ENCODE measurements around the gene RUNX2.

Gene RUNX2

GRCh38 chr6:45569210-45569945 lies 241.2 kb downstream of the RUNX2 start:
- DNase-seq: no peak
- no peaks in the 10 kb centered on the region for H3K9me3 ChIP-seq (ENCODE audit: control insufficient read depth, low read length)
- H3K27ac ChIP-seq (ENCODE audit: insufficient read depth, low read length, poor library complexity, severe bottlenecking): no peak overlapping the region

GRCh38 chr6:45571159-45571558 lies 243.0 kb downstream of the RUNX2 start:
- H3K4me3 ChIP-seq (ENCODE audit: insufficient read depth, low read depth, low read length, poor library complexity, severe bottlenecking): no peak overlapping the region
- H3K9me3 ChIP-seq (ENCODE audit: control insufficient read depth, low read length): no peaks in the 10 kb centered on the region
- no peak for DNase-seq
- H3K27ac ChIP-seq (ENCODE audit: insufficient read depth, low read length, poor library complexity, severe bottlenecking): no peak overlapping the region
- H3K27me3 ChIP-seq (replicated peaks; ENCODE audit: control insufficient read depth, insufficient read depth, low read length, poor library complexity, severe bottlenecking): no peaks in the 10 kb centered on the region
- H3K36me3 ChIP-seq (ENCODE audit: control insufficient read depth, insufficient read depth, low read length): no peaks in the 10 kb centered on the region
- H3K4me1 ChIP-seq (ENCODE audit: control insufficient read depth, insufficient read depth, low read length, poor library complexity, severe bottlenecking): peaks cover 5% of the 10 kb centered on the region

More at GRCh38 chr6:45569210-45569945, 241.2 kb downstream of the RUNX2 start:
- H3K4me1 ChIP-seq (ENCODE audit: control insufficient read depth, insufficient read depth, low read length, poor library complexity, severe bottlenecking): peaks cover 5% of the 10 kb centered on the region
- H3K36me3 ChIP-seq (ENCODE audit: control insufficient read depth, insufficient read depth, low read length): no peaks in the 10 kb centered on the region
- no peaks in the 10 kb centered on the region for H3K27me3 ChIP-seq (replicated peaks; ENCODE audit: control insufficient read depth, insufficient read depth, low read length, poor library complexity, severe bottlenecking)
- no peak overlapping the region for H3K4me3 ChIP-seq (ENCODE audit: insufficient read depth, low read depth, low read length, poor library complexity, severe bottlenecking)

GRCh38 chr6:45572833-45573232 lies 244.7 kb downstream of the RUNX2 start:
- H3K27me3 ChIP-seq (replicated peaks; ENCODE audit: control insufficient read depth, insufficient read depth, low read length, poor library complexity, severe bottlenecking): no peaks in the 10 kb centered on the region
- H3K4me1 ChIP-seq (ENCODE audit: control insufficient read depth, insufficient read depth, low read length, poor library complexity, severe bottlenecking): peaks cover 5% of the 10 kb centered on the region
- H3K36me3 ChIP-seq (ENCODE audit: control insufficient read depth, insufficient read depth, low read length): no peaks in the 10 kb centered on the region
- H3K9me3 ChIP-seq (ENCODE audit: control insufficient read depth, low read length): no peaks in the 10 kb centered on the region
- no peak overlapping the region for H3K4me3 ChIP-seq (ENCODE audit: insufficient read depth, low read depth, low read length, poor library complexity, severe bottlenecking)
- DNase-seq: no peak
- no peak overlapping the region for H3K27ac ChIP-seq (ENCODE audit: insufficient read depth, low read length, poor library complexity, severe bottlenecking)

GRCh38 chr6:45574014-45574461 lies 245.9 kb downstream of the RUNX2 start:
- Histone ChIP-seq H3K4me3 (ENCODE audit: insufficient read depth, low read depth, low read length, poor library complexity, severe bottlenecking) (no peak overlapping the region), H3K27me3 (replicated peaks; ENCODE audit: control insufficient read depth, insufficient read depth, low read length, poor library complexity, severe bottlenecking) (no peaks in the 10 kb centered on the region), H3K27ac (ENCODE audit: insufficient read depth, low read length, poor library complexity, severe bottlenecking) (no peak overlapping the region), H3K9me3 (ENCODE audit: control insufficient read depth, low read length) (no peaks in the 10 kb centered on the region), H3K4me1 (ENCODE audit: control insufficient read depth, insufficient read depth, low read length, poor library complexity, severe bottlenecking) (peaks cover 5% of the 10 kb centered on the region), H3K36me3 (ENCODE audit: control insufficient read depth, insufficient read depth, low read length) (no peaks in the 10 kb centered on the region)
- DNase-seq: no peak

GRCh38 chr6:45574885-45575284 lies 246.8 kb downstream of the RUNX2 start:
- Histone ChIP-seq H3K4me1 (ENCODE audit: control insufficient read depth, insufficient read depth, low read length, poor library complexity, severe bottlenecking) (peaks cover 5% of the 10 kb centered on the region), H3K9me3 (ENCODE audit: control insufficient read depth, low read length) (no peaks in the 10 kb centered on the region), H3K27me3 (replicated peaks; ENCODE audit: control insufficient read depth, insufficient read depth, low read length, poor library complexity, severe bottlenecking) (no peaks in the 10 kb centered on the region), H3K27ac (ENCODE audit: insufficient read depth, low read length, poor library complexity, severe bottlenecking) (no peak overlapping the region), H3K36me3 (ENCODE audit: control insufficient read depth, insufficient read depth, low read length) (no peaks in the 10 kb centered on the region), H3K4me3 (ENCODE audit: insufficient read depth, low read depth, low read length, poor library complexity, severe bottlenecking) (no peak overlapping the region)
- no peak for DNase-seq

- Histone ChIP-seq H3K4me3 (ENCODE audit: insufficient read depth, low read depth, low read length, poor library complexity, severe bottlenecking) (no peak overlapping the region), H3K4me1 (ENCODE audit: control insufficient read depth, insufficient read depth, low read length, poor library complexity, severe bottlenecking) (peaks cover 5% of the 10 kb centered on the region), H3K27ac (ENCODE audit: insufficient read depth, low read length, poor library complexity, severe bottlenecking) (no peak overlapping the region), H3K27me3 (replicated peaks; ENCODE audit: control insufficient read depth, insufficient read depth, low read length, poor library complexity, severe bottlenecking) (no peaks in the 10 kb centered on the region), H3K9me3 (ENCODE audit: control insufficient read depth, low read length) (no peaks in the 10 kb centered on the region), H3K36me3 (ENCODE audit: control insufficient read depth, insufficient read depth, low read length) (no peaks in the 10 kb centered on the region)
- no peak for DNase-seq
Measured at GRCh38 chr6:45576648-45577624, 248.8 kb downstream of the RUNX2 start.

GRCh38 chr6:45577836-45578504 lies 249.8 kb downstream of the RUNX2 start:
- H3K4me1 ChIP-seq (ENCODE audit: control insufficient read depth, insufficient read depth, low read length, poor library complexity, severe bottlenecking): peaks cover under 1% of the 10 kb centered on the region
- H3K36me3 ChIP-seq (ENCODE audit: control insufficient read depth, insufficient read depth, low read length): no peaks in the 10 kb centered on the region
- H3K4me3 ChIP-seq (ENCODE audit: insufficient read depth, low read depth, low read length, poor library complexity, severe bottlenecking): no peak overlapping the region
- no peak for DNase-seq
- no peaks in the 10 kb centered on the region for H3K27me3 ChIP-seq (replicated peaks; ENCODE audit: control insufficient read depth, insufficient read depth, low read length, poor library complexity, severe bottlenecking)
- H3K9me3 ChIP-seq (ENCODE audit: control insufficient read depth, low read length): no peaks in the 10 kb centered on the region
- H3K27ac ChIP-seq (ENCODE audit: insufficient read depth, low read length, poor library complexity, severe bottlenecking): no peak overlapping the region

GRCh38 chr6:45584127-45584526 lies 256.0 kb downstream of the RUNX2 start:
- Histone ChIP-seq H3K27ac (ENCODE audit: insufficient read depth, low read length, poor library complexity, severe bottlenecking) (no peak overlapping the region), H3K4me3 (ENCODE audit: insufficient read depth, low read depth, low read length, poor library complexity, severe bottlenecking) (no peak overlapping the region), H3K27me3 (replicated peaks; ENCODE audit: control insufficient read depth, insufficient read depth, low read length, poor library complexity, severe bottlenecking) (no peaks in the 10 kb centered on the region), H3K4me1 (ENCODE audit: control insufficient read depth, insufficient read depth, low read length, poor library complexity, severe bottlenecking) (peaks cover 49% of the 10 kb centered on the region), H3K36me3 (ENCODE audit: control insufficient read depth, insufficient read depth, low read length) (no peaks in the 10 kb centered on the region), H3K9me3 (ENCODE audit: control insufficient read depth, low read length) (no peaks in the 10 kb centered on the region)
- no peak for DNase-seq

- Histone ChIP-seq H3K4me3 (ENCODE audit: insufficient read depth, low read depth, low read length, poor library complexity, severe bottlenecking) (peak overlapping the region; percentile 13), H3K27ac (ENCODE audit: insufficient read depth, low read length, poor library complexity, severe bottlenecking) (peak overlapping the region; percentile 68), H3K9me3 (ENCODE audit: control insufficient read depth, low read length) (no peaks in the 10 kb centered on the region), H3K27me3 (replicated peaks; ENCODE audit: control insufficient read depth, insufficient read depth, low read length, poor library complexity, severe bottlenecking) (no peaks in the 10 kb centered on the region), H3K36me3 (ENCODE audit: control insufficient read depth, insufficient read depth, low read length) (no peaks in the 10 kb centered on the region), H3K4me1 (ENCODE audit: control insufficient read depth, insufficient read depth, low read length, poor library complexity, severe bottlenecking) (peaks cover 70% of the 10 kb centered on the region)
- DNase-seq: peak; percentile 45 to 54 (median 53)
Measured at GRCh38 chr6:45586216-45587171, 258.4 kb downstream of the RUNX2 start.
